GM19397 (cell line): ENCODE data around the gene TRPV6.

Experiments used
- ATAC-seq: cut with Tn5 transposase; IDR thresholded peaks from one replicate; pipeline ENCODE4 v1.9.1; 2021; ENCODE audit warnings: mild to moderate bottlenecking, moderate library complexity; ENCODE audit not compliant: unreplicated experiment

Gene TRPV6

DNA sequence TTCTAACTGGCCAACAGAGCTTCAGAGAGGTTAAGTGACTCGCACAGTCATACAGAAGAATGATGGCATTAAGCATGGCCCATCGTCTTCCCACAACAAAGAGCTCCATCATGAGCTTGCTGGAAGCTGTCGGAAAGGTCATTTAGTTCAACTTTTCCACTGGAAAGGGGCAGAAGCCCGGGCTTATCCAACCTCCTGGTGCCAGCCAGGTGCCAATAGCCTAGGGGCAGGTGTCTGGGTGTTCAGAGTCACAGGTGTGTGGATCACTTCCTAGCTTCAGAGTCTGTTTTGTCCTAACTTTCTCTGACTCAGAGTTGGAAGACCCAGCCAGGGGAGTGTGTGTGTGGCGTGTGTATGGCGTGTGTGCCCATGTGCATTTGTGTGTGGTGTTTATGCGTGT, 1.3 kb upstream of the TRPV6 start:
- no peak for ATAC-seq

DNA sequence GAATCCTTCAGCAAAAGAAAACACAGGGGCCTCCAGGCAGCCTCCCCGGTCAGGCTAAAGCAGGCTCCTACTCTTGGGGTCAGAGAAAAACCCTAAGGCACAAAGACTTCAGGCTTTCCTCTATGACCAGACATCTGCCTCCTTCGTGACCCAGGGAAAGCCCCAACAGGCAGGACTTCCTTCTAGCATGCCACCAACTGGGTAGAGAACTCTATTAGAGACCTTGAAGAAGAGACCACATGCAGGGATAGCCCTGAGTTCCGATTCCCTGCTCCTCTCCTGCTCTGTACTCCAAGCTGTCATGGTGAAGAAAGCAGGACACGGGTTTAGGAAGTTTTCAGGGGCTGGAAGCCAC, 1.3 kb downstream of the TRPV6 start:
- ATAC-seq, result no peak

DNA sequence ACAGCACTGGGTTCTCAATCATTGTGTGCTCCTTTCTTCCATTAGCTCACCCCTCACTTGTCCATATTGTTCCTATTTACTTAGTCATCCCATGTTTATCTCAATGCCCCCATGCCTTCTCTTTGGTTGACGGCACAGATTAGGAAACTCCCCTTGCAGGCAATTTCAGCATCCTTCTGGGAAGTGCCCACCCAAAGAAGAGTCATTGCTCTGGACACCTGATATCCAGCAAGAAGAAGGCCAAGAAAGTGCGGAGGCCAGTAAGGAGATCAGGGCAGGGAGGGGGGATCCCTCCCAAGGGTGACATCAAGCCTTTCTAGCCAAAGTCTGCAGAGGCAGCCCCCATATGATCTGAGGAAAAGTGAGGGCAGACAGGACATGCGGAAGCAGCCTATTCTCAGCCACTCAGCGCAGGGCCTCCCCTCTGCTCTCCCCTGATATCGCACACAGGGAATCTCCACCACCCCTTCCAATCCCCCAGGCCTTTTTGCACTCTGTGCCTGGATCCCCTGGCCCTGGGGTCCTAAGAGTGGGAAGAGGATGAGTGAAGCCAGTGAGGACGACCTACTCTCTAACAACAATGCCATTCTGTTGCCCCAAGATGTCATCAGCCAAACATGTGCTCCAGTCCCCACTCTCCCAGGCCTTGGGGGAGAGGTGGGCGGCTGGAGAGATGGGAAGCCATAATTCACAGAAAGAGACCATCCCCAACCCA, 1.8 kb downstream of the TRPV6 start:
- ATAC-seq, result no peak

DNA sequence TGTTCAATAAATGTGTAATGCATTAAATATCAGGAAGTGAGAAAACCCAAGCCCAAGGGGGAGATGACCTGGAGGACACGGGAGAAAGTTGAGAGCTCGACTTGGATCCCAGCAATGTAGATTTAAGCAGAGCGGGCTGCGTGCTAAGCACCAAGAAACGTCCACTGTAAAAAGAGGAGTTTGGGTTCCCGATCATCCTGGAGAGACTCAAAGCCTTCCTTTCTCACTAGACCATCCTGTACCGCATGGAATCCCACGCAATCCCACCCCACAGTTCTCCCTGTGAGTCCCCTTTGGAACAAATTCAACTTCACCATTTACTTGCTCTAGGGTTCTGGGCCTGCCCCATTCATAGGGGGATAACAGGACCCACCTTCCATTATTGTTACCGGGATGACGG, 2.4 kb downstream of the TRPV6 start:
- no peak for ATAC-seq

DNA sequence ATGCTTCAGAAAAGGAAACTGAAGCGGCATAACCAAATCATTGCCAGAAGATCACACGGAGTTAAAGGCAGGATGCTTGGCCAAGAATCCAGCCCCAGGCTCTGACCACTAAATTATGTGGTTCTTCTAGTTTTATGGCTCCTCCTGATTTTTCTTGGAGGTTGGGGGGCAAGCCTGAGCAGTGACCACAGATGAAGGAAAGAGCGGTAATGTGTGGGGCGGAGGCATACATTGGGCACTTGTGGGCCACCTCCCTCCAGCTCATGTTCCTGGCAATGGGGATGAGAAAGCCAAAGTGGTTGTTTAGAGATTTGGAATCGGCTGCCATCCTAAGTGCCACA, 3.2 kb downstream of the TRPV6 start:
- no peak for ATAC-seq

DNA sequence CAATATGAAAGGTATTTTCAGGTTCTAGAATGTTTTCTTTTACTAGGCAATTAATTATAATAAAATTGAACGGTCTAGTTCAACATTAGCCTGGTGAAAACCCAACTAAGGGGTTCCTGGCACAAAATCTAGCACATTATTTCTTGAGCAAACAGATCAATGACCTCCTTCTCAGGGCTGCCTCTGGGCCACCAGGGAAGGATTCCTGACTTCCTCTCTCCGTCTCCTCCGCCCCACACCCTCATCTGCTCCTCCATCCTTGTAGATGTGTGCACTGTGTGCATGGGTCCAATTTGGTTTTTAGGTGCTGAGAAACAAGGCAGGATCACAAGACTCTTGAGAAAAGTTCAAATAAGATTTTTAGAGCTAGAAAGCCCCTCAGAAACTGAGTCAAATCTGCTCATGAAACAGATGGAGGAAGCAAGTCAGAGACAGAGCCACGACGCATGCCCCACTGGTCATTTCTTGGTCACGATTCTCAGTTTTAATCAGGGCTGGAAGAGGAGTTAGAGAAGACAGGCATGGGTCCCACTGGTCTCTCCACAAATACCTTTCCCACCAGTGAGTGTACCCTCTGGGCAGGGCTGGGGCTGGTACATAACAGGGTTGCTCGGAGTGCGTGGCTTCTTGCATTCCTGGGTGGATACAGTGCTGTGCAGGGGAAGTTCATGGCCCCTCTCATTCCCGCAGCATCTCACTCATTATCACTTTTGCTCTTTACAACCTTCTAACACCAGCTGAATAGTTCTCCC, 3.8 kb downstream of the TRPV6 start:
- ATAC-seq, result no peak

DNA sequence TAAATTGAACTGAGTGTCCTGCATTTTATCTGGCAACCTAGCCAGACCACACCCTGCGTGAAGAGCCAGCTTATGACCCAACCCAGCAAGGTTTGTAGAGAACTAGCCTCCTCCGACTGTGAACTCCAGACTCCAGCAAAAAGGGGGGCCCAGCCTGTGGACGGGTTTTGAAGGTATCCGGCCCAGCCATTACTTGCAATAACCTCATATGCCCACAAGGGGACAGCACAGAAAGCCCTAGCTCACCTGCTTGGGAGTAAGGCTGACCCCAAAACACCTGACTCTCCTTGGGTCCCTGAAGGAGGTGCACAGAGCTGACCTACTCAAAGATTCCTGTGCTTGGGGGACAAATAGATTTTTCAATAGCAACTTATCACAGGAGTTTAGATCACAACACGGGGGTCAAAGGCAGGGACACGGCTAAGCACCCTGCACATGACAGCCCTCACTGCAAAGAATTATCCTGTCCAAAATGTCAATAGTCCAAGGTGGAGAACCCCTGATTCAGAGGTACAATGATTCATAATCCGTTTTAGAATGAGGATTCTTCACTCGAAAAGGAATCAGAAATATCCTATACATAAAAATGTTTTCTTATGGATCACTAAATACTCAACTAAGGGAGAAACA, 4.6 kb downstream of the TRPV6 start:
- ATAC-seq, result no peak

DNA sequence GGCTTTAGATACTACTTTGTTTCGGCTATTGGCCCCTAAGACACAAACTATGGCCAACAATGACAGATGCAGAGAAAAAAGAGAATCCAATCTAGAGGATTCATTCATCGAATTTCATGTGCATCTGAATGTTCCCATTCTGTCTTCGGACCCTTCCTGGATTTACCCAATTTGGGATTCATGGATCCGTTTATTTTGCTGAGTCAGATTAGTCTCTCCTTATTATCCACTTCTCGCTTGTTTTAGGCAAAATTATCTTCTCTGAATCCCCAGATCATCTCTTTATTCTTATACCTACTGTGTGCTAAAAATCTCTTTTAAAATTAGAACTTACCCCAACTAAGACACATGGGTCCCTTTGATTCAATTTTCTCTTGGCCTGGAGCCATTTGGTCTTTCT, 6.5 kb downstream of the TRPV6 start:
- no peak for ATAC-seq

DNA sequence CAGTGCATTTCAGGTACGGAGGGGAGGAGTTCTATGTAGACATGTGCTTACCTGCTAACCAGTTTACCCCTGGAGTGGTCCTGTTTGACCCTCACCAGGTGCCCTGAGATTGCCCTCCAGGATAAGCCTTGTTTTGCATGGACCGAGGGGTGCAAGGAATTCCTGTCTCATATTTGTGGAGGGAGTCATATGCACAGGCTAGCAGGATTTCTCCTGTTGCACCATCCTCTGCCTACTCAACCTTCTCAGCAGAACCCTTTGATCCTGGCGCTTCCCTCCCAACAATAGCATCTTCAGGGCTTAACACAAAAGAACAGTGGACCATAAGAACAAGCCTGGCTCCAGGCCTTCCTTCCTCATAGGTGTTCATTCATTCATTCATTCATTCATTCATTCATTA, 7.2 kb downstream of the TRPV6 start:
- no peak for ATAC-seq

DNA sequence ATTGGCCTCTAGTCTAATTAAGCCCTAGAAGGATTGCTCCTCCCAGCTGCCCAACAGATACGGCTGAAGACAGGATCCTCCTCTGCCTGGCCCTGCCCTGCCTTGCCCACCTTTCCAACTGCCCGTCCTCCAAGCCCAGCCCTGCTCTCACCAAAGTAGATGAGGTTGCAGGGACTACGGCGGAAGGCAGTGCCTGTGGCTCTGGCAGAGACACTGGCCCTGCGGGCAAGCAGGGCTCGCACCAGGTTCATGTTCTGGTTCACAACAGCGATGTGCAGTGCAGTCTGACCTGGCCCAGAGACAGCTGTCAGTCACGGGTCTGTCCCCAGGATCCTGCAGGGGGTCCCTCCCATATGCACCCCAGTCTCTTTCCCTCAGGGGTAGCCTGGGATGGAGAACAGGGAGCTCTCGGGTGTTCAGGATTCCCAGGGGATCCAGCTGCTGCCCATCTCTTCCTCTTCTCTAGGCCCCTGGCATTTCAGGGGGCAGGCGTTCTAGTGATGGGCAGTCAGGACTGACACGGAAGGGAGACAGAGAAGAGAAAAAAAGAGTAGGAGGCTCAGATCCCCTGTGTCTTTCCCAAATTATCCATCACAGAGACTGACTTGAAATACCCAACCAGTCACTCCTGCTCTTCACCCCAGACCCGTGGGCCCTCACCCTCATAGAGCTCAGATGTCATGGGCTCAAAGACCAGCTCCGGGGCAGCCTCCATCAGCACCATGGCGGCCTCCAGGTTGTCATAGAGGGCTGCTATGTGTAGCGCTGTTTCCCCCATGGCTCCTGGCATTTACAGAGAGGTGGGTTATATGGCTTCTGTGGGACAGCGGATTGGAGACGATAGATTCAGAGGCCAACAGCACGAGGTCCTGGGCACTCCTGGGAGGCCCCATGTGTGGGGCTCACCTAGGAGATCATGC, 8.3 kb downstream of the TRPV6 start:
- no peak for ATAC-seq

DNA sequence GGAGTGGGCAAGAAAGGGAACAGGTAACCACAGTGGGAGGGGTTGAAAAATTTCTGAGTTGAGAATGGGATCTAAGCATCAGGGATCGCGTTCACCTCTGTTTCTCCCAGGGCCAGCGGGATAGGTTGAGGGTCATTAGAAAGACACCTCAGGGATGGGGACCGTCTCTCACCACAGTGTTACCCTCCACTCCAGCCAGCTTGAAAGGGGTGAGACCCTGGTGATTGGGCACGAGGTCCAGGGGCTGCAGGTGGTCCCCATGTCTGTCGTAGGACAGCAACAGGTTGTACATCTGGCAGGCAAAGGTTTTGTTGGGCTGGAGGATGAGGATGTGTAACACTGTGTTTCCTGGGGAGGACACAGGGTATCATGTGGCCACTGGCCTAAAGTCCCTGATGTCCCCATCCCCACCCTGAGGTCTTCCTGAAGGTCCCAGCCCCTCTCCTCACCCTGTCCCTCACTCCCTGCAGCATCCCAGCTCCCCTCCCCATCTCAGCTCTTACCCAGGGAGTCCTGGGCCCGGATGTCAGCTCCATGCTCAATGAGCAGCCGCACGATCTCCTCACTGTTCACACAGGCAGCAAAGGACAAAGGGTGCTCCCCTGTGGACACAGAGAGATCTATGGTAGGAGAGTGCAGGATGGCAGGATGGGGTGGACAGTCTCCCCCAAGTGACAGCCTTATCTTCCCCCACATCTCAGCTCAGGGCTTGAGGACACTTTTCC, 9.1 kb downstream of the TRPV6 start:
- ATAC-seq, result no peak

DNA sequence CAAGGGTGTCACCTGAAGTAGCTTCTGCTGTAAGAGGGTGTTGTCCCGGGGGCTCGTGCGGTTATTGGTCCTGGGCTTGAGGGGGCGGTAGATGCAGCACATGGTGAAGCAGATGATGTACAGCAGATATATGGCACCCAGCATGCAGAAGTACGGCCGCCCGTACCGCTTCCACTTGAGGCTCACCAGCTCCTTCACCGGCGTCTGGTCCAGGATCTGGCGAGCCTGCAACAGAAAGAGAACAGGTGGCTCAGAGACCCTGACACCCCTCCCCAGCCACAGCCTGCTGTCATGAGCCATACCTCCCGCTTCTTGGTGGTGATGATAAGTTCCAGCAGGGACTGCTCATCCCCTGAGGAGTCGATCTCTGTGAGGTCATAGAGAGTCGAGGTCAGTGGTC, 10.1 kb downstream of the TRPV6 start:
- no peak for ATAC-seq

DNA sequence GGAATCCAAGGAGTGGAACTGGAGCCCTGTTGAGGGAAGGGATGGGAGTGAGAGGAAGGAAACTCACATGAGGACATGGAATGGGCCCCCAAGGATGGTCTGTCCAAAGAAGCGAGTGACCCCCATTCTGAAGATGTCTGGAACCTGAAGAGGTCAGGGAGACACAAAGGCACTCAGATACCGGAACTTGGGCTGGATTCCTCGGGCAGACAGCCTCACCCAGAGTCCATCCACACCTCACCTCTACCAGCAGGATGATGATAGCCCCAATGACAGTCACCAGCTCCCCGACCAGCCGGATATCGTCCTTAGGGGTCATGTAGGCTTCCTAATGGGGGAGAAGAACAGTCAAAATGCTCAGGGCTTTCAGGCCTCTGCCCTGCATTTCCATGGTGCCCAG, 10.7 kb downstream of the TRPV6 start:
- no peak for ATAC-seq

DNA sequence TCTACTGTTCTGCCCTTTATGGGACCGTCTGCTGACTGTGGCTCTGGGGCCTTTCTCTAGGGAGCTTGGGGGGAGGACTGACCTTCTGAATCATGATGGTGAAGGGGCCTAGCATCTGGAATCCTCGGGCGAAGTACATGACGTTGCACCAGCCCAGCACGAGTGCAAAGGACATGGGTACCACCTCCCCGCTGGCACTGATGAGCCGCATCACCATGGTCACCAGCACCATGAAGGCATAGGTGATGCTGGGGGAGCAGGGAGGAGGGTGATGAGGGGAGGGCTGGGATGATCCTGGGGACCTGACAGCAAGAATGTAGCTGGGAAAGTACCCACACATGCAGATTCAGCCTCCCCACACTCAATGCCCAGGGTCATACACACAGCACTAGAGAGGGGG, 11.1 kb downstream of the TRPV6 start:
- ATAC-seq, result no peak

DNA sequence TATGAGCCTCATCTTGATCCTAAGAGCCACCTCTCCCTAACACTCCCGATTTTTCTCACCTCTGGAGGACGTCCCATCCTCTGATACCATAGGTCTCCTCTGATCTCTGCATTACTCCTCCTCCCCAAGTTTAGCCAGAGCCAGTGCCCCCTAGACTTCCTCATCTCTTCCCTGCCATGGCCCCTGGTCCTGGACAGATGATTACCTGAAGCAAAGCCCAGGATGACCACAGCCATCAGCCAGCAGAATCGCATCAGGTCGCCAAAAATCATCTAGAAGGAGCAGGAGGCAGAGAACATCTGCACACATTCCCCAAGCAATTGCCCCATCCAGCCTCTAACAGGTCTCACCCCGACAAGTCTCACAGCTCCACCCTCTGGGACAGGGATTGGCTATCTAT, 11.7 kb downstream of the TRPV6 start:
- ATAC-seq, result no peak

DNA sequence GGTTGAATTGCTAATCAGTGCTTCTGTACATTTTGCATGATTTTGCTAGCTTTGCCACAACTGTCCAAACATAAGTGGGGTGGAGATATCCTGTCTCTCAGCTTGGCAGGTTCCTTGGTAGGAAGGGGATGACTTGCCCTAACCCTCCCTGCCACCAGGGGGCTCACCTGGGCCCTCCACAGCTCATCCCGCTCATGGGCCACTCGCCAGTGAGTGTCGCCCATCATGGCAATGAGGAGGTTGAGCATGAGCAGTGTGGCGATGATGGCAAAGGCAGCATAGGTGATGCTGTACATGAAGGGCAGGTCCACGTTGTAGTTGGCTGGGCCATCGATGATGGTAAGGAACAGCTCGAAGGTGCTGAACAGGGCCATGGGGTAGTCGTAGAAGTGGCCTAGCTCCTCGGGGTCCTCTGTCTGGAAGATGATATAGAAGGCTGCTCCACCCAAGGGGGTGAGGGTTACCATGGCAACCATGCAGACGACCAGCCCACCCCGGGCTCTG, 12.2 kb downstream of the TRPV6 start:
- peak; percentile 59 for ATAC-seq

DNA sequence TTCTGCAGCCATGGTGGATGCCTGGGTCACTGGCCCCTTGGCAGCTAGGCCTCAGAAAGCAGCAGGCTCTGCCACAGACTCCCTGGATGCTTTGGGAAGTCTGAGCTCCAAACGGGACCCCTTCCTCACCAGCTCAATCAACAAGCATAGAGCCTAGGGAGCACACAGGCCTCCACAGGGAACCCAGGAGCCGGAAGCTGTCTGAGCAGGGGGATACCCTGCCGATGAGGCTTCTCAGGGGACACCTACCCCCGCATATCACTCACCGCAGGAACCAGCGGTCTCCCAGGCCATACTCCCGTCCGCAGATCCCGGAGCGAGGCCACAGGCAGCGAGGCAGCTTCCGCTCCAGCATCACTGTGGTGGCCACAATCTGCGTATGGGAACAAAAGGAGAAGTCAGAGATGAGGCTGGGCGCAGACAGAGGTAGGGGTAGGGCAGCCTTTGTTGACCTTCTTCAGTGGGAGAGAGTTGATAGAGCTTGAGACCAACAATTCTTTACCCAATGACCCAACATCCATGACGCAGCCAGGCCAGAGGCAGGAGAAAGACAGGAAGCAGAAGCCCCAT, 13.4 kb downstream of the TRPV6 start:
- no peak for ATAC-seq

DNA sequence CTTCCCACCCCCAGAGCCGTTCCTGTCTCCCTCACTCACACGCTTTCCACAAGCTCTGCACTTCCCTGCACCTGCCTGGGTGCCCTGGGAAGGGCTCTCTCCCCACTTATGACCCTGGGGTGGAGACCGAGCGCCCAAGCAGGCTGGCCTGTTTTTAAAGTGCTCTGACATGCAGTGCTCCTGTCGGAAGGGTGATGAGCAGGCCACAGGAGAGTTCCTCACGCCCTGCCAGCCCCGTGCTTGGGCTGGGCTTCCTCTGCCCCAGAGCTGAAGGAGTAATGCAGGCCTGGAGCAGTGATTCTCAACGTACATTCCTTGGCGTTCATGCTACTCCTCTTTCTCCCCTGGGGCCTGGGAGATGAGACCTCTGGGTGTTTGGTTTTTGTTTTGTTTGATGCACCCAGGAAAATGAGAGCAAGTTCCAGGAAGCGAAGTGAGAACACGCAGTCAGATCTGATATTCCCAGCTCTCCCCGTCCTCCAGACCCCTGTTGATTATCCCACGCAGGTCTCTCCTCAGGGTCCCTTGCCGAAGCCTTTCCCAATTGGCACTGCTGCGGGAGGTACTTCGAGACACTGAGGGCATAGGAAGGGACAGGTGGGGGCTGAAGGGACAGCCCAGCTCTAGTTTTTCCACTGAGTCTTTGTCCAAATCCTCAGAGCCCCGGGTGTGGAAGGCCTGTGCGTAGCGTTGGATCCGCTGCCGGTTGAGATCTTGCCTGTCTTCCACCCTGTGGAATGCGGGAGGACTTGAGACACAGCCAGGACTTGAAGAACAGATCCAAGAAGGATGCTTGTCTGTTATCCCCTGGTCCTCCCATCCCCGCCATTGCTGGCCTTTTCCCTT, 14.1 kb downstream of the TRPV6 start:
- no peak for ATAC-seq

DNA sequence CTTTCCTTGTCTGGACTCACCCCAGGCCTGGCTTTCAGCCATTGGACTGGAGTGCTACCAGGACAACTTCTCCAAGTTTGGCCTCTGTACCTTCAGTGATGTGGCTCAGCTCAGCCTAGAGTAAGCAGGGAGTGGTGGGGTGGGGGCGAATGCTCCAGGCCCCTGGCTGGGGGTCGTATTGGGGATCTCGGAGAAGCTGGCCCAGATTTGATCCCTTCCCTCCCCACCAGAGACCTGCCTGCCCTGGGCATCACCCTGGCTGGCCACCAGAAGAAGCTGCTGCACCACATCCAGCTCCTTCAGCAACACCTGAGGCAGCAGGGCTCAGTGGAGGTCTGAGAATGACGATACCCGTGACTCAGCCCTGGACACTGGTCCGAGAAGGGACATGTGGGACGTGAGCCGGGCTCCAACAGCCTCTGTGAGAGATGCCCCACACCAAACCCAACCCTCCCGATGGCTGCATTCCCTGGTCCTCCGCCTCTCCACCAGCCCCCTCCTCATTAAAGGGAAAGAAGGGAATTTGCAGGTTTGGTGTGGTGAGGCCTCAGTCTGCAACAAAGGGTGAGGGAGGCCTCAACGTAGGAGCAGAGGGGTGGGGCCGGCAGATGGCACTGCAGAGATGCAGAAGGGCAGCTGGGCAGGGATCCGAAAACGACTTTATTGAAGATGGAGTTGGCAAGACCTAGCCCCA, 14.8 kb downstream of the TRPV6 start:
- no peak for ATAC-seq
